HG02571 (cell line): ENCODE data around the gene ABLIM2.
A peak's percentile ranks its signal among the peaks of the same experiment; 100 is the strongest.

Experiments used
- ATAC-seq: cut with Tn5 transposase; IDR thresholded peaks from one replicate; pipeline ENCODE4 v1.9.1; 2021; ENCODE audit warnings: mild to moderate bottlenecking, moderate library complexity; ENCODE audit not compliant: unreplicated experiment

The ABLIM2 gene

GRCh38 chr4:8194306-8195242 lies 36.0 kb upstream of the ABLIM2 start:
- ATAC-seq, result no peak

- peak; percentile 74 for ATAC-seq
Measured at GRCh38 chr4:8192748-8193738, 34.4 kb upstream of the ABLIM2 start.

GRCh38 chr4:8191136-8191747 lies 32.6 kb upstream of the ABLIM2 start:
- no peak for ATAC-seq

GRCh38 chr4:8189551-8190466 lies 31.2 kb upstream of the ABLIM2 start:
- no peak for ATAC-seq

- ATAC-seq, result no peak
Measured at GRCh38 chr4:8188743-8189550, 30.3 kb upstream of the ABLIM2 start.

- no peak for ATAC-seq
Measured at GRCh38 chr4:8188085-8188484, 29.5 kb upstream of the ABLIM2 start.

GRCh38 chr4:8185930-8186329 lies 27.3 kb upstream of the ABLIM2 start:
- no peak for ATAC-seq

GRCh38 chr4:8185295-8185694 lies 26.7 kb upstream of the ABLIM2 start:
- no peak for ATAC-seq

GRCh38 chr4:8184061-8184460 lies 25.4 kb upstream of the ABLIM2 start:
- no peak for ATAC-seq

- ATAC-seq, result no peak
Measured at GRCh38 chr4:8182858-8183725, 24.5 kb upstream of the ABLIM2 start.

- ATAC-seq, result no peak
Measured at GRCh38 chr4:8182294-8182693, 23.7 kb upstream of the ABLIM2 start.

GRCh38 chr4:8181844-8182243 lies 23.2 kb upstream of the ABLIM2 start:
- no peak for ATAC-seq

- ATAC-seq, result no peak
Measured at GRCh38 chr4:8181119-8181518, 22.5 kb upstream of the ABLIM2 start.

- ATAC-seq, result no peak
Measured at GRCh38 chr4:8180310-8181093, 21.9 kb upstream of the ABLIM2 start.

GRCh38 chr4:8179771-8180170 lies 21.2 kb upstream of the ABLIM2 start:
- no peak for ATAC-seq

- ATAC-seq, result no peak
Measured at GRCh38 chr4:8179074-8179473, 20.5 kb upstream of the ABLIM2 start.

- ATAC-seq, result no peak
Measured at GRCh38 chr4:8177956-8178355, 19.3 kb upstream of the ABLIM2 start.
